HG03280 (cell line): ENCODE data around the gene TTC39A.
A peak's percentile ranks its signal among the peaks of the same experiment; 100 is the strongest.

Experiments used
- ATAC-seq: cut with Tn5 transposase; IDR thresholded peaks from one replicate; pipeline ENCODE4 v1.9.1; 2021; ENCODE audit warnings: mild to moderate bottlenecking, moderate library complexity; ENCODE audit not compliant: unreplicated experiment

Gene TTC39A

GRCh38 chr1:51298322-51298705 is 32.0 kb downstream of the TTC39A start:
- no peak for ATAC-seq

GRCh38 chr1:51297401-51298321 is 32.7 kb downstream of the TTC39A start:
- ATAC-seq, result no peak

GRCh38 chr1:51296383-51297357 is 33.7 kb downstream of the TTC39A start:
- ATAC-seq, result peak; percentile 57

- ATAC-seq, result no peak
Observed at GRCh38 chr1:51295926-51296325, 34.4 kb downstream of the TTC39A start.

GRCh38 chr1:51294566-51295184 is 35.7 kb downstream of the TTC39A start:
- ATAC-seq, result no peak

GRCh38 chr1:51293898-51294515 is 36.4 kb downstream of the TTC39A start:
- ATAC-seq, result no peak

GRCh38 chr1:51290489-51290847 is 39.9 kb downstream of the TTC39A start:
- no peak for ATAC-seq

GRCh38 chr1:51289676-51290488 is 40.5 kb downstream of the TTC39A start:
- ATAC-seq, result no peak

- no peak for ATAC-seq
Observed at GRCh38 chr1:51288578-51288977, 41.8 kb downstream of the TTC39A start.

GRCh38 chr1:51287966-51288365 is 42.4 kb downstream of the TTC39A start:
- no peak for ATAC-seq

GRCh38 chr1:51285055-51285454 is 45.3 kb downstream of the TTC39A start:
- peak; percentile 88 for ATAC-seq

- ATAC-seq, result peak; percentile 44
Observed at GRCh38 chr1:51284487-51284954, 45.8 kb downstream of the TTC39A start.

- no peak for ATAC-seq
Observed at GRCh38 chr1:51283979-51284378, 46.4 kb downstream of the TTC39A start.

GRCh38 chr1:51282605-51283004 is 47.8 kb downstream of the TTC39A start:
- ATAC-seq, result no peak

- ATAC-seq, result no peak
Observed at GRCh38 chr1:51281807-51282206, 48.6 kb downstream of the TTC39A start.

- no peak for ATAC-seq
Observed at GRCh38 chr1:51280321-51280978, 49.9 kb downstream of the TTC39A start.

- no peak for ATAC-seq
Observed at GRCh38 chr1:51276286-51276685, 54.1 kb downstream of the TTC39A start.

- ATAC-seq, result no peak
Observed at GRCh38 chr1:51274676-51275075, 55.7 kb downstream of the TTC39A start.

GRCh38 chr1:51272916-51273315 is 57.4 kb downstream of the TTC39A start:
- ATAC-seq, result no peak
